Activated naive CD4-positive, alpha-beta T cell treated with Interleukin-2 at 50 U/mL for 16 hours (primary cell): Measurements from ENCODE around the gene KDM2B.

Source experiments
- DNase-seq: peaks from one replicate; pipeline ENCODE4 v3.0.0-alpha.2; 2020

The KDM2B gene

DNA sequence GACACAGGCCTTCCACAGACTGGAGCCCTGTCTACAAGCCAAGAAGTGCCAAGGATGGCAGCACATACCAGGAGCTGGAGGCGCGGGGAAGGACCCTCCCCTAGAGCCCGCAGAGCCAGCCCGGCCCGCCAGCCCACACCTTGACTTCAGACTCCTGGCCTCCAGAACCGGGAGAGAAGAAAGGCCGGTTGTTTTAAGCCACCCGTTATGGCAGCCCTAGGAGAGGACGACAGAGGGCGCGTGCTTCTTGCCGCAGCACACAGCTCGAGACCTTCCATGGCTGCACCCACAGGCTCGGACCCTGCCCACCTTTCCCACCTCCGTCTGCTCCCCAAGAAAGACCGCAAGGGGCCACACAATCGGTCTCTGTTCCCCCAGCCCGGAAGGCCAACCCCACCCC lies 127.2 kb downstream of the KDM2B start:
- no peak for DNase-seq

DNA sequence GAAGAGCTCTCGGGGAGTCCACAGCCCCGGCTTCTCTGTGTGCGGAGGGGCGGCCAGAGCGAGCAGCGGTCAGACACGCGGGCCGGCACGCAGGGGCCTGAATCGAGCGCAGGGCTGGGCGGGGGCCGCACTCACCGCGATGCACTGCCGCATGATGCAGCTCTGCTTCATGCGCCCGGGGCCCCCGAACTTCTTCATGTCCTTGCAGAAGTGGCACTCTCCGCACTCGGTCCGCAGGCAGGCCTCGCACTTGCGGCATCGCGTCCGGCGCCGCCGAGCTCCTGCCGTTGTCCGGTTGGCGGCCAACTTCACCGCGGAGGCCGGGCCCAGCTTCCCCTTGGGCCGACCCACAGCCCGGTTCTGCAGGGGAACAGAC lies 127.8 kb downstream of the KDM2B start:
- DNase-seq, result no peak

DNA sequence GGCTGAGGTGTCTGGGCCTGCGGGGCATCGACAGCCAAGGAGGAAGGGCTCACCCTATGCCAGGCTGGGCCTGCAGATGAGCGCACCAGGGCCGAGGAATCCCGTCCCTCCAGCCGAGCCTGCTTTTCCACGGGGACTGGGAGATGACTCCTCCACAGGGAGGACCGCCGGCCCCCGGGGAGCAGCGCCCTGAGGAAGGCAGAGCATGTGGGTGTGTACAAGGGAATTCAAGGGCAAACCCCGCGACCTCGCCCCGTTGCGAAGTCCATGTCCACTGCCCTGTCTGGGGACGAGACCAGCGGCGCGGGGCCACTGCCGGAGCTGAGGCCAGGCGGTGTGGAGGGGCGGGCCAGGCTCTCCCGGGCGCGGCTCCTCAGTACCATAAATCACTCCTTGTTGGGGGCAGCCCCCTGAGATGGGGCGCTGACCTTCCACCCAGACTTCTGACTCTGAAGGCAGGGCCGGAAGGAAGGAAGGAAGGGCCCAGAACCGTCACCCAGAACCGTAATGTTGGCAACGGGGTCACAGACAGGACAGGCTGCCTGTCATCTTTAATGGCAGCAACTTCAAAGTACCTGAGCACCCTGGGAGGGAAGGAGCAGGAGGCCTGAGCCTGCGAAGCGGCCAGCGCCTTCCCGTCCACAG lies 128.4 kb downstream of the KDM2B start:
- no peak for DNase-seq

DNA sequence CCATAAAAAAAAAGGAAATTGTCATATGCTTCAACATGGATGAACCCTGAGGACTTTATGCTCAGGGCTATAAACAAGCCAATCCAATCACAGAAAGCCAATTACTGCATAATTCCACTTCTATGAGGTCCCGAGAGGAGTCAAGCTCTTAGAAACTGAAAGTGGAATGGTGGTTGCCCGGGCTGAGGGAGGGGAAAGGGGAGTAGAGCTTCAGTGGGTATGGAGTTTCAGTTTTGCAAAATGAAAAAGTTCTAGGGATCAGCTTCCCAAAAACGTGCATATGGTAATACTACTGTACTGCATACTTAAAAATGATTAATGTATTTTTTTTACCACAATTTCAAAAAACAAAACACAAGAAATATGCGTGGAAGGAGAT lies 128.9 kb downstream of the KDM2B start:
- DNase-seq, result peak; percentile 11

DNA sequence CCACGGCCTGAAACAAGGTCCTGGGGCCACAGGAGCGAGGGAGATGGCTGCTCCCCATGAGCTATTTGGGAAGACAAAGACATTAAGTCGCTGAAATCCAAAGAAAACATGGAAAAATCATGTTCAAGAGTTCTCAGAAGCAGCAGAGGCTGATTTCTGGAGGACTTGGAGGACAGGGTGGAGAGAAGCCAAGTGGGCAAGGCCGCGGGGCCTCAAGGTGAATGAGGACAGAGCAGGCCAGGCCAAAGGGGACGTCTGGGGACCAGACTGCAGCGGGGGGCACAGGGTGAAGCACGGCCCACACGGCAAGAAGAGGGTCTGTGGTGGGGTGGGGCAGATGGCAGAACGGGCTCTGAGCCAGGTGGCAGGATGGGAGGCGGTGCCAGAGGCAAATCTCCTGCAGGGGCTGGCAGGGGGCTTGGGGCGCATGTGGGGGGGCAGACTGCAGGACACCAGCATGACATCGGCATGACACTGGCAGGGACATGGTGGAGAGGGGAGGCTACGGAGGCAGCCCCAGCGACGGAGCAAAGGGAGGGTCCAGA lies 132.0 kb downstream of the KDM2B start:
- no peak for DNase-seq

DNA sequence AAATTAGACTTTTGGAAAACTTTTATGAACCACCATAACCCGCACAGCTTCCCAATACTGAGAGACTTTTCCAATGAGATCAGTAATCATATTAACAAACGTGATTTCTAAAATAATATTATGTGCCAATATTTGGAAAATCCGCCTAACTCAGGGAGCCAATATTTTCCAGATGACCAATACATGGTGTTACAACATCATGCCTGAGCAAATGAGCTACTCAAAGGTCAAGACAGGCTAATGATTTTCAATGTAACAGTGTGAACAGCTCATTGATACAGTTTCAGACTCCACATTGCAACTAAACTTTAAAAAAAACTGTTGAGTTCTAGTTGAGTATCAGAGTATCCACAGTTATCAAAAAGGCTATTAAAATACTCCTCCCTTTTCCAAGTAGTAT lies 134.1 kb downstream of the KDM2B start:
- DNase-seq, result no peak

DNA sequence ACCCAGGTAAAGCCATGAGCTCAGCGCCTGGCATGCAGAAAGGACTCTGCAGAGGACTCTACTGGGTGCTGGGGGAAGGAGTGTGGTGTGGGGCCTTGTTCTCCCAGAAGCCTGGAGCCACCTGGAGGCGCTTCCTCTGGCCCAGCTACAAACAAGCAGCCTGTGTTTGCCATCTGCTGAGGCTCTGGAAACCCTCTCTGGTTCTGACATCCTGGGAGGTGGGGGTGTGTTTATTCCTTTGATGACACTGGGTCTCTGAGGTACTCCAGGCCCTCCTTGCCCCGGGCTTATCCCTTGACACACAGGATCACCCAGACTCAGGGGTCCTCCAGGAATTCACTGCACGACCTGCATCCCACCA lies 136.0 kb downstream of the KDM2B start:
- no peak for DNase-seq

DNA sequence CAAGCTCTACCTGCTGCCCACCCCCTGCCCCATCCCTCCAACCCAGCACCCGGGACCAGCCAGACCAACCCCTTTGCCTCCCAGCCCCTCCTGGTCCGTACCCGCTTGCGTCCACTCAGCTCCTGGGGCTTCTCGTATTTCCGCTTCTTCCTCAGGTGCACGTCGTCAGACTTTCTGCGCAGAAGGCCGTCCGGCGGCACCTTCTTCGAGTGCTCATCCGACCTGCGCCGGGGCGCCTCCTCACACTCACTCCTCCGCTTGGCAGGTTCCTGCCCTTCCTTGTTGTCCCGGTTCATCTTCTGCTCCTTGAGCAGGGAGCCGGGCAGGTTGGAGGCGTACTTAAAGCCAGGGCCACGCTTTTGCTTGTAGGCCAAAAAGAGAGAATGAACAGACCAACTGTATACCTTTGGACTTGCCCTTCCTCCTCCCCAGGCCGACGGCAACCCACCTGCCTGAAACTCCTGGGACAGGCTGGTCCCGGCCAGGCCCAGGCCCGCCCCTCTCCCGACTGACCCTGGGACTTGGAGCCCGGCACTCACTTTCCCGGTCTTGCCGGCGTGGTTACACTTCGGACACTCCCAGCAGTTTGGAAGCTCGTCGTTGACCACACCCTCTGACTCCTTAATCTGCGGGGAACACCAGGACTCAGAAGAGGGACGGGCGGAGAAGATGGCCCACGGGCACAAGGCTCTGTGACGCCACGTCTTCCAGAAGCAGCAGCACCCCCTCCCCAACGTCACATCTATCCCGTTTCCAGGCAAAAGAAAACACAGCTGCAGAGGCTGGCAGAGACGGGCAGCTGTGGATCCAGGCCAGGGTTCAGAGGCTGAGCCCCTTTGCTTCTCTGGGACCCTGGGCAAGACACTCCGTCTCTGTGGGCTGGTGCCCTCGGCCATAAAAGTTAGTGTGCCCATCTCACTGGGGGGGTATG lies 136.6 kb downstream of the KDM2B start:
- no peak for DNase-seq

DNA sequence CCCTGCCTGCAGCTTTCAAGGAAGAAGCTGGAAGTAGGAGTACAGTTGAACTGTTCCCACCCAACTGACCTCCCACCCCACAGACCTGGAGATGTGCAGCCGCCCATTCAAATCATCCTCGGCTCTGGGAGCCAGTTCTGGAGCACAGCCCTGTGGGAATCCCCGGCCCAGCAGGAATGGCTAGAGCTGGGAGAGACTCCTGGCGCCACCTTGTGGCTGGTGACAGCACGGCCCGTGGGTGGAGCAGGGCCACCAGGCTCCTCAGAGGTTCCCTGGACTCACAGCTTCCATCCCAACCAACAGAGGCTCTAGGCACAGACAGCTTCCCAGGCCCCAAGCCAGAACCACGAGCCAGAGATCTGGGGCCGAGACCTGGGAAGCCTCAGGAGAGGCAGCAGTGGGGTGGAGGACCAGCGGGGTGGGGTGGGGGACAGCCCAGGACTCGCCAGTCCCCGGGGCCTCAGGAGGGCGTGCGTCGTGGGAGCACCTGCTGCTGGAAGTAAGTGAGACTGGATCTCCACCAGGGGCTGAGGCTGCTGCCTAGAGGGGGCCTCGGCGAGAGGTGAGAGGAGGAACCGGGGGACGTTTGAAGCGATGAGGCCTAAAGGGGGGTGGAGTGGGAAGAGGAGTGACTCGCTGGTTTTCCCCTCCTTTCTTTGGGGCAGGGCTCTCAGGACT lies 137.5 kb downstream of the KDM2B start:
- DNase-seq, result peak; percentile 73

DNA sequence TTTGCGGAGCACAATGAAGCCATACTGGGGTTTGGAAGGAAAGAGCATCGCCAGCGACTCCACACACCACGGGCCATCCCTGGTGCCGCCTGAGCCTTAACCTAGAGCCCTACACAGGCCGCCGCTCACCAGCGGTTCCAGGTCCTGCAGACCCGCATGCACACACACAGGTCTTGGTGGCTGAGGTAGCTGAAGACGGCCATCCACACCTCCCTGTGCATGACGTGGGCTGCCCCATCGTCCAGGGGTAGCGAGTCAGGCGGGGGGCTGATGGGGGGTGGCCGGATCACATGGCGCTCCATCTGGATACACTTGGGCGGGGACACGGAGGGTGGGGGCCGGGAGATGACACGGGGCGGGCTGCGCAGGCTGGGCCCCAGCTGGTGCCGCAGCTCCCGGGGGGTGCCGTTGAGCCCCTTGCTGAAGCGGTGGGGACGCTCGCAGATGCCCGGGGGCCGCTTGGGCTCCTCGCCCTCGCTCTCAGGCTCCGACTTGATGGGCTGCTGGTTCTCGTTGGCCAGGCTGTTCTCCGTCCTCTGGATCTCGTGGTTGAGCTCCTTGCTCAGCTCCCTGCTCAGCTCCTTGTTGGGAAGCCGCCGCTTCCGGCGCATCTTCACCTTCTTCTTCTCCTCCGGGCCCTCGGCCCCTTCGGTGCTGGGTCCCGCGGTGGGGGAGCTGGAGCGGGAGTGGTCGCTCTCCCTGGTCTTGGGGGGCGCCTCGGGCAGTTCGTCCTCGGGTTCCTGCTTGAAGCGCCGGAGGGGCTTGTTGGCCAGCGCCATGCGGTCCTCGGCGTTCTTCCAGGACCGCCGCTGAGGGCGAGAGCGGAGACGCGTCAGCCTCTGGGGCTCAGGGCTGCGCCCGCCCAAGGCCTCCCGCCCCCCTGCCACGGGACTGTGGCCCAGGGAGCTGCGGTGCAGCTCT lies 138.5 kb downstream of the KDM2B start:
- no peak for DNase-seq

DNA sequence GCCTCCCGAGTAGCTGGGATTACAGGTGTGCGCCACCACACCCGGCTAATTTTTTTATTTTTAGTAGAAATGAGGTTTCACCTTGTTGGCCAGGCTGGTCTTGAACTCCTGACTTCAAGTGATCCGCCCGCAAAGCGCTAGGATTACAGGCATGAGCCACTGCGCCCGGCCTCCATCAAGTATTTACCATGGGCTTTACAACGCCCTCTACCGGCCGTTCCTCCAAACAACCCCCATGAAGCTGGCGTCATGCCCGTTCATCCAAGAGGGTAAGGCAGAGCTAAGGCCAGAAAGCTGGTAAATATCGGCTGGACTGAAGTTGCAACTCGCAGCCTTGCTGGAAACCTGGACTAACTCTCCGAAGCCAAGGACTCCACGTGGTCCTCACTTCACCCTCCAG lies 139.3 kb downstream of the KDM2B start:
- no peak for DNase-seq

DNA sequence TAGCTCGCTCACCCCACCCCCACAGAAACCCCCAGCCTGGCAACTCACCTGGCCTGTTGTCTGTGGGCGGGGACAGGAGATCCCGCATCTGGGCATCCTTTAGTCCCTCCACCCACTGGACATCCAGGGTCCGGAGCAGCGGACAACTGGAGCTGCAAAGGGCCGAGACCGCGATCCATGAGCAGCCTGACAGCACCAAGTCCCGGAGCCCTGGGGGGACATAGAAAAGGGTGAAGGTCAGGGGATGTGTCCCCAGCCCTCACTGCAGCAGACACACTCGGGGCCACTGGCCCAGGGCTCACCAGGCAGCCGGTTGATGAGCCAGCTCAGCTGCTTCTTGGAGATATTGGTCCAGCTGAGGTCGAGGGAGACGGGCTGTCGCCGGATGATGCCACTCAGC lies 140.1 kb downstream of the KDM2B start:
- no peak for DNase-seq

DNA sequence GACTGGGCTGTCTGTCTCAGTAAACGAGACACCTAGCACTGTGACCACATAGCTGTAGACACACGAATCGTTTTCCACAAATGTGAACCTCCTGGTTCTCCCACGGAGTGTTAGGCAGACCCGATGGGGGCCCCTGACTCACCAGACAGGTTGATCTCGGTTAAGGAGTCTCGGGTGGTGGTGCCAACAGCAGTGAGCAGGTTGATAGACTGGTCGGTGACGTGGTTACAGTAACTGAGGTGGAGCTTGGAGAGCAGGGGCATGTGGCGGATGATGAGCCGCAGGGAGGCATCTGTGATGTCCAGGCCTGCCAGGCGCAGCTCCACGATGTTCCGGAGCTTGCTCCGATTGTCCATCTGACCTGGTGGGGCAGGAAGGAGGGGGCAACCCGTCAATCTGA lies 141.1 kb downstream of the KDM2B start:
- no peak for DNase-seq

DNA sequence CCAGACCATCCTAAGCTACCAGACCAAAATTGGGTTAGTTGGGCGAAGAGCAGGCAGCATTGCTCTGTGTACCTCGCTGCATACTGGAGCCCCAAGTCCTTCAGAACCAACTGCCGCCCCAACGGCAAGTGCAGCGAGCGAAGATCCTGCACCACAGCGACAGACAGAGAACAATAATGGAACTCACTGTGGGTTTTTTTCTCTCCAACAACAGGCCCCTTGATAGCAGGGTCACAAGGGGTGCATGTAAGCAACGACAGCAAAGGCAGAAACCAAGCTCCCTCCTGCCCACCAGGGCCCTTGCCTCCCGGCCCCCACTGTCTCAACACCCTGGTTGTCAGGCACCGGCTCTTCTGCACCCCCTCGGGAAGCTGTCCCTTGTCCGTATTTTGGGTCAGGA lies 141.9 kb downstream of the KDM2B start:
- no peak for DNase-seq

DNA sequence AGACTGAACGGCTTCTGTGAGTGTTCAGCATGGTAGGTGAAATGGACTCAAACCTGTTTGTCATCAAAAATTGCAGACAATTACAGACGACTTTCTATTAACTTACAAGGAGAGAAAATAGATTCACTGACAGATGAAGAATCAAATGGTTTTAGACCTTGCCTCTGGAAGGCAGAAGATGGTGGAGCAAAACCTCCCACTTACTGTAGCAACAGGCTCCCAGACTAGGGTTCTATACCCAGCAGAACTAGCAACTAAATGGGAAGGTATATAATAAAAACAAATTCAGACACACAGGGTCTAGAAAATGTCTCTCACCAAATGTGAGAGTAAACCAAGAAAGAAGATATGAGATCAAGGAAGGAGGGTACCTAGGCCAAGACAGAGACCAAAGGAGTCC lies 144.1 kb downstream of the KDM2B start:
- no peak for DNase-seq

DNA sequence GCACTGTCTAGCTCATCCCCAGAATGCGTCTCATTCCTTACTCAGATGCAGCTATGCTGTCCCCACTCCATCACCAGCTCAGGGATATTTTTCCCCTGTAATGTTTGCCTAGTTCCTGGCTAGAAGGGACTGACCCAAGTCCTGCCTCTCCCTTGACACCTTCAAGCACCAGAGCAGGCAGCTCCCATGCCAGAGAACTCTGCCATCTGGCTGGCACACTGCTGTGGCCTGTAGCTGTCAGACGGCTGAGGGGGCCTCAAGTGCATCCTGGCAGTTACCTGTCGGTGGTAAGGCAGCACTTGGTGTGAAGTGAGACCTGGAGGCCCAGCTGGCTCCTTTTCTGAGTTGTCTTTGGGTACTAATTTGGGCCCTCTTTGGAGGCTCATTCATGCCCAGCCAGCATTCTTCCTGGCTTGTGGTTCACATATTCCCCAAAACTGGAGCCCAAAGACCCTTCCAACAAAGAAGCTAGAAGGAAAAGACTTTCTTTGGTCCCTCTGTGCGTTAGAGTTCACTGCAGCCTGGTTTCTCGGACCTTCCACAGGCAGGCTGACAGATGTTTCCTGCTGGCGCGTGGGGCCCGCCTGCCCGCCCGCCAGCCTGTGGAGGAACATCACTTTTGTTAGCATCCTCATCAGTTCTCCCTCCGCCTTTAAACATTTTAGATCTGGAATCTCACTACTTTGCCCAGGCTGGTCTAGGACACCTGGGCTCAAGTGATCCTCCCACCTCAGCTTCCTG lies 147.9 kb downstream of the KDM2B start:
- no peak for DNase-seq

DNA sequence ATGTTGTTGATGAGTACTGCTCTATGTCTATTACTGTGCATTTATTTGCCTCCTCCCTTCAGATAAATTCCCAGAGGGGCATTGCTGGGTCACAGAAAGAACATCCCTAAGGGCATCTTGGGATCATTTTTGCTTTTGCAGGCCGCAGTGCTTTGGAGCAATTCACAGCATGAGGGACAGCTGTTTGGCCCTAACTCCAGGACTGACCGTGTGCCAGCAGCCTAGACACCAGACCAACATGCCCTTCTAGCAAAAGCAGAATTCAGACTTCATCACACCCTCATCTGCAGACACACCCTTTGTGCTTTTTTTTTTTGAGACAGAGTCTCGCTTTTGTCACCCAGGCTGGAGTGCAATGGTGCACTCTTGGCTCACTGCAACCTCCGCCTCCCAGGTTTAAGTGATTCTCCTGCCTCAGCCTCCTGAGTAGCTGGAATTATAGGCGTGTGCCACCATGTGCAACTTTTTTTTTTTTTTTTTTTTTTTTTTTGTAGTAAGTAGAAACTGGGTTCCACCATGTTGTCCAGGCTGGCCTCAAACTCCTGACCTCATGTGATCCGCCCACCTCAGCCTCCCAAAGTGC lies 149.9 kb downstream of the KDM2B start:
- DNase-seq, result no peak

DNA sequence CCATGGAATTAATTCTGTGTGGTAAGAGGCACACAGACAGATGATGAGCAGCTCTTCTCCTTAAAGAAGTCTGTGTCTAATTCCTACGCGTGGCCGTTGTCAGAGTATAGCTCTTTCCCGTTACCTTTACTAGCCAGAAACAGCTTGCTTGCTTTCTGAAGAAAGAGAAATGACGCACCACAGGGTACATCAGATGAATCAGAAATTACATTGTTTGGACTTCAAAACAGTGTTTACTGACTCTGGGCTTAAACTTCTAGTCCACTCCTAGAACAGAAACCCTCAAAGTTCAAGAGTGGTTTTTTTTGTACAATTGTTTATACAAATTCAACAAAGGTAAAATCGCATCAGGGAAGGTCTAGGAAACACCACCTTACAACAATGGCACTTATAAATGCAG lies 151.9 kb downstream of the KDM2B start:
- no peak for DNase-seq

DNA sequence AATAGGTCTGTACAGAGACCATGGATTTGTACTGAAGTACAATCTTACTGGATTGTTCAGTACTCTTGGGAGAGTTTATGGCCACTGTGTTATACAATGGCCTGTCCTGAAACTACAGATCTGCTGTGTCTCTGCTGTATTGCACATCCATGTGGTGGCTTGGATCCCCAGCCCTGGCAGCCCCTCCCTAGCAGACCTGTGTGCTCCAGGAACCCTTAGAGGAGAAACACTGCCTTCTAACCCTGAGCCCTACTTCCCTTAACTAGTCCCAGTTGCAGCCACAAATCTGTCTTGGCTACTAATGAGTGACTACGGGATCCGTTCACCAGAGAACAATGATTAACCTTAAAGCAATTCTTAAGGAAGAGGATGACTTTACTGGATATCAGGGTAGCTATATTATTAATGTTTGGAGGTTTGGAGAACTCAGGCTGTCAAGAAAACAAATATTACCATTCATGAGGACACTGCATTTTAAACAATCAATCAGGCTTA lies 153.2 kb downstream of the KDM2B start:
- no peak for DNase-seq

DNA sequence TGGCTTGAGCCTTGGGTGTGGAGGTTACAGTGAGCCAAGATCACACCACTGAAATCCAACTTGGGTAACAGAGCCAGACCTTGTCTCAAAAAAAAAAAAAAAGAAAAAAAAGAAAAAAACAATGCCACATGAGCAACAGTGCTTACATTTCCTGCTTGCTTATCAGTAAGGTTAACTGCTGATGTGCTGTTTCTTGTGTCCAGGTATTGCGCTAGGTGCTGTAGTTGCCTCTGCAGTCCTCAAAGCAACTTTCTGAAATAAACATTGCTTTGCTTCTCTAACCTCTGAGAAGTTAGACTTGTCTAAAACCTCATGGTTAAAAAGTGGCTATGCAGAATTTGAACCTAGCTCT lies 156.2 kb downstream of the KDM2B start:
- no peak for DNase-seq
